GM13976 (cell line): Measurements from ENCODE around the gene YBX3.

Experiments
- DNase-seq: peaks from one replicate; pipeline ENCODE4 v3.0.0; 2012; ENCODE audit warnings: low spot score
- in situ Hi-C: fragments of 300-500 bp; cut with MboI; formaldehyde crosslinking; loops from one replicate; pipeline ENCODE4 v1.12.0; 2022; ENCODE audit warnings: low sequenced_read_pairs, mixed read lengths, inconsistent platforms; ENCODE audit not compliant: unreplicated experiment
- TF ChIP-seq, protein P1 (sequence below): IDR thresholded peaks from 2 replicates; pipeline ENCODE4 v1.5.1; 2012; ENCODE audit warnings: borderline replicate concordance, mild to moderate bottlenecking; ENCODE audit not compliant: insufficient read depth; ENCODE audit errors: extremely low read depth, missing control alignments, control extremely low read depth

YBX3 gene

DNA sequence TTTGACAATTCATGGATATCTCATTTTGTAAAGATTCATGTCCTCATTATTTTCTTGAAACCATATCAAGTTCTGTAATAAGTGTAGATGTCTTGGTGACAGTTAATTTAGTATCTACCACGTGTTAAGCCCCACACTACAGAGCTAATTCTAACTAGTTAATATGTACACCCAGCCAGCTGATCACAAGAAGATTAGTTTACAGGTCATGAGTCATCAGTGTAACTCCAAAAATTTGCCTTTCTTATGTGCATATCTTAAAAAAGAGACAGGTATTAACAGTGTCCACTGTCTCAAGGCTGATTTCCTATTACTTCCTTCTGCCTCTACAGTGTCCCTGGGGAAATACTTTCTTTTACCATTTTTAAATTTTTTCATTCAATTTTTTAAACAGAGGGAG lies 13.3 kb upstream of the YBX3 start:
- TF ChIP-seq, protein P1, sequence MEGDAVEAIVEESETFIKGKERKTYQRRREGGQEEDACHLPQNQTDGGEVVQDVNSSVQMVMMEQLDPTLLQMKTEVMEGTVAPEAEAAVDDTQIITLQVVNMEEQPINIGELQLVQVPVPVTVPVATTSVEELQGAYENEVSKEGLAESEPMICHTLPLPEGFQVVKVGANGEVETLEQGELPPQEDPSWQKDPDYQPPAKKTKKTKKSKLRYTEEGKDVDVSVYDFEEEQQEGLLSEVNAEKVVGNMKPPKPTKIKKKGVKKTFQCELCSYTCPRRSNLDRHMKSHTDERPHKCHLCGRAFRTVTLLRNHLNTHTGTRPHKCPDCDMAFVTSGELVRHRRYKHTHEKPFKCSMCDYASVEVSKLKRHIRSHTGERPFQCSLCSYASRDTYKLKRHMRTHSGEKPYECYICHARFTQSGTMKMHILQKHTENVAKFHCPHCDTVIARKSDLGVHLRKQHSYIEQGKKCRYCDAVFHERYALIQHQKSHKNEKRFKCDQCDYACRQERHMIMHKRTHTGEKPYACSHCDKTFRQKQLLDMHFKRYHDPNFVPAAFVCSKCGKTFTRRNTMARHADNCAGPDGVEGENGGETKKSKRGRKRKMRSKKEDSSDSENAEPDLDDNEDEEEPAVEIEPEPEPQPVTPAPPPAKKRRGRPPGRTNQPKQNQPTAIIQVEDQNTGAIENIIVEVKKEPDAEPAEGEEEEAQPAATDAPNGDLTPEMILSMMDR = no peak
- in situ Hi-C loops = no loop called here
- DNase-seq = no peak

DNA sequence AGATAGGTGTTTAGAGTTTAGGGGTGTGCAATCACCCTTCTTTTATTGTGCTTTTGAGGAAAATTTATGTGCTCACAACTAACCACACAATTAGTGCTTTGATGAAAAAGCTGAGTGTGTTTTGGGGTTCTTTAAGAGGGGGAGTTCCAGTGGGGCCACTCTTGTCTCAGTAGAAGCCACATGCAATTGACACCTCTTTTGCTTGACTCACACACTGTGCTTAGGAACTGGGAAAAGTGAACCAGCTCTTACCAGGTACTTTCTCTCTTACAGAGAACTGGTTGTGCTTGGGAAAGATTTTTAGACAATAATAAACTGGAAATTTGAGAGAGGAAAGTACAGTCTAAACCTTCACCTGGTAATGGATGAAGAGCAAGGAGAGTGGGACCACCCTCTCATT lies 12.3 kb upstream of the YBX3 start:
- TF ChIP-seq, protein P1 = no peak
- in situ Hi-C loops = no loop called here
- DNase-seq = no peak

DNA sequence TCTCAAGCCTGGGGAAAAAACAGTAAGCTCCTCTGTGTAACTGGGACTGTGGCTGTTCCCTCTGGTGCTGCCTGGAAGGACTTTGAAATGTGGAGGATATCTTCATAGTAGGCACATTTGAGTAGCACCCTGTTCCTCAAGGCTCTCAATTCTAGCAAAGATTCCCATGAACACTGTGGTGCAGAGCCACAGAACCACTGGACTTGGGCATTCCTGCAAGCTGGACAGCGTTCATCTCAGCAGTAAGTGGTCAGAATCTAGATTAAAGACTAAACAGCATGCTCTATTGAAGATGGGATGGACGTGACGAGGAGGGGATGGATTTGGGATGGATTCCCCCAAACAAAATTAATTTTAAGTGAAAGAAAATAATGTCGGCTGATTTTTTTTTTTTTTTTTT lies 9.4 kb upstream of the YBX3 start:
- no peak for DNase-seq
- TF ChIP-seq, protein P1 = no peak
- in situ Hi-C loops = no loop called here

DNA sequence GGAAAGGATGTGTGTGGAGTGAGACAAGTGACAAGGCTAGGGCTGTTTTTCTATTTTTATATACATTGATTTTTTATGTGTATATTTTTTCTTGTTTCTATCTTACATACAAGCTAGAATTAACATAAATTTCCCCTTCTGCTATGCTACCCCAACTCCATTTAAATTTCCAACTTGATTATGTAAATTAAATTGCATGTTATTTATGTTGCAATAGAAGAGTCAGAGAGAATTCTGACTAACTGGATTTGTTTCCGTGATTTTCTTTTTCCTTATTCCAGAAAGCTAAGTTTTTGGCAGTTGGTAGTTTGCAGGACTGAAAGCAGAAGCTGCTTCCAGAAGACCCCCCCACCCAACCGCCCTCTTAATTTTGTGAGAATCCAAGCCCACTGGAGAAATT lies 8.9 kb upstream of the YBX3 start:
- no peak for DNase-seq
- TF ChIP-seq, protein P1 = no peak
- in situ Hi-C loops = no loop called here

DNA sequence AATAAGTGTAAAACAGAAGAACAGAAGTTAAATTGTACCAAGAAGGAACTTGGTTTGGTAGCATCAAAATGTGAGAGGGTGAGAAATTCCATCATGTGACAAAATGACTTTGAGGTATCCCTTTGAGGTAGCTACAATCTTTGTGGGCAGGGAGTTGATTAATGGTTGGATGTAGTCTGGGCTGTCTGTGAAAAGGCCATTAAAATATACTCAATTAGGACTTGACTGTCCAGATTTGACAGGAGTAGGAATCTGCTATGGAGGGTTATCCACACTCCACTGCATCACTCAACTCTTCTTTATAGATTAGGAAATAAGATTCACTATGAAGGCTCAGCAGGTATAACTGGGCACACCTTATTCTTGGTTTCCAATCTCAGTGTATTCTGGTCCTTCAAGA lies 7.4 kb upstream of the YBX3 start:
- TF ChIP-seq, protein P1 = no peak
- in situ Hi-C loops = no loop called here
- DNase-seq = no peak

DNA sequence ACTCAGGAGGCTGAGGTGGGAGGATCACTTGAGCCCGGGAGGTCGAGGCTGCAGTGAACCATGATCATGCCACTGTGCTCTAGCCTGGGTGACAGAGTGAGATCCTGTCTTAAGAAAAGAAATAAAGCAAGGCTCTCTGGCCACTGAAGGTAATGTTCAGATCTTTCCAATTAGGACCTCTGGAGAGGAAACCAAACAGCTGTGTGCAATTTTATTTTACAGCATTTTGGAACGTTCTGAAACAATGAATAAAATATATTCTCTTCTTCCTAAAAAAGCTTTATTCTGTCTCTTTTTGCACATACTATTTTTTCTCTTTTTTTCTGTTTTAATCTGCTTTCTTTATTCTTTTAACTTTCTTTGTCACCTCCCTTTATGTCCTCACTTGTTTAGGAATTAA lies 5.0 kb upstream of the YBX3 start:
- DNase-seq = no peak
- in situ Hi-C loops = no loop called here
- TF ChIP-seq, protein P1 = no peak

DNA sequence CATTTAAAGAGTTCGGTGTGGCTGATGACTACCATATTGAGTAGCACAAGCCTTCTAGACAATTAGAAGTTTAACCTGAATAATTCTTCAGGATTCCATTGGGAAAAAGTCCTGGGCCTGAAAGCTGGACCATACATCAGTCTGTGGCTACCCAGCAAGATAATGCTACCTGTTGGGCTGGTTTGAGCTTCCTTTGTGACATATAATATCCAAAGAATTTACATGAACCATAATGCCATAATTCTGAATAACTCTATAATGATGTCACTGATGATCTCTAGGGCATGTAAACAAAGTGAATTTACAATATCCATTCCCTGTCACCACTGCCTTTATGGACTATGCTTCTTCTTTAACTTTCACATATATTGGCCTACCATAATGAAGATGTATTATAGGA lies 3.8 kb upstream of the YBX3 start:
- in situ Hi-C loops = no loop called here
- no peak for DNase-seq
- TF ChIP-seq, protein P1 = no peak
